Endothelial cell of umbilical vein (primary cell): Measurements from ENCODE around the gene HYOU1. TPM values are rescaled to one million over a fixed set of nuclear protein-coding genes. Genes with fewer than 3 reads are reported as not detected.

Source experiments
- BruUV-seq: library from RNA; stranded (reverse); fragments of 400-500 nt; replicated peaks from 2 replicates; lab custom pipeline; 2021; lab: Mats Ljungman, UMichigan
- CTCF ChIA-PET: fragments of 300-600, 350-600 bp; sonication (Branson Sonifier 250); formaldehyde crosslinking; loops from one replicate; lab custom pipeline; 2021; ENCODE audit warnings: antibody characterized with exemption, inconsistent platforms; lab: Charles Lee
- POLR2A ChIA-PET: fragments of 300-600, 350-600 bp; sonication (Branson Sonifier 250); formaldehyde crosslinking; loops from one replicate; lab custom pipeline; 2021; ENCODE audit warnings: antibody characterized with exemption, inconsistent platforms; lab: Charles Lee
- DNase-seq: peaks from one replicate; pipeline ENCODE4 v3.0.0-alpha.2; 2011; ENCODE audit warnings: low read depth, low spot score
- FAIRE-seq: peaks from 2 replicates; lab custom pipeline; 2011; peaks lifted over from hg19 to GRCh38; lab: Jason Lieb, UNC
- H2AFZ ChIP-seq: 2 replicates; pipeline ENCODE4 v1.6.0; 2012; ENCODE audit warnings: low read depth, low read length, control low read depth, inconsistent platforms
- H3K27ac ChIP-seq: 2 replicates; pipeline ENCODE4 v1.5.1; 2011; ENCODE audit warnings: low read depth, mild to moderate bottlenecking, control low read depth, low read length, moderate library complexity; ENCODE audit not compliant: insufficient read depth
- H3K27me3 ChIP-seq, 2 experiments: 2 replicates each; pipeline versions ENCODE4 v1.6.0 to v1.6.1; 2011; ENCODE audit warnings: low read length in 2 of 2, mixed read lengths in 1 of 2; ENCODE audit not compliant: control insufficient read depth in 2 of 2, insufficient read depth in 2 of 2
- H3K36me3 ChIP-seq, 2 experiments: 2 replicates in 1 of 2; 3 replicates in 1 of 2; pipeline ENCODE4 v1.5.1; 2011; ENCODE audit warnings: low read length in 2 of 2, mild to moderate bottlenecking in 1 of 2, moderate library complexity in 1 of 2; ENCODE audit not compliant: control insufficient read depth in 2 of 2, insufficient read depth in 2 of 2; ENCODE audit errors: extremely low read depth in 1 of 2
- H3K4me1 ChIP-seq: 3 replicates; pipeline ENCODE4 v1.5.1; 2011; ENCODE audit warnings: mild to moderate bottlenecking, low read length; ENCODE audit not compliant: control insufficient read depth, insufficient read depth; ENCODE audit errors: extremely low read depth
- H3K4me2 ChIP-seq: 2 replicates; pipeline ENCODE4 v1.6.1; 2011; ENCODE audit warnings: low read length, control low read depth, mixed read lengths; ENCODE audit not compliant: insufficient read depth
- H3K4me3 ChIP-seq, 3 experiments: fragments of 200-600 bp in 1 of 3; sonication (generic), shearing (Covaris generic) in 1 of 3; replicated peaks in 1 of 3; 2 replicates each; pipeline ENCODE4 v1.5.1; 2011 to 2016; ENCODE audit warnings: control low read depth in 3 of 3, low read length in 3 of 3, mild to moderate bottlenecking in 2 of 3, inconsistent platforms in 1 of 3, low read depth in 1 of 3, moderate library complexity in 1 of 3; ENCODE audit not compliant: insufficient read depth in 1 of 3
- H3K79me2 ChIP-seq: 2 replicates; pipeline ENCODE4 v1.6.0; 2012; ENCODE audit warnings: low read length, inconsistent platforms; ENCODE audit not compliant: control insufficient read depth, insufficient read depth
- H3K9ac ChIP-seq: replicated peaks from 2 replicates; pipeline ENCODE3; 2011; ENCODE audit warnings: low read length, control low read depth; ENCODE audit not compliant: insufficient read depth; ENCODE audit errors: extremely low read depth
- H3K9me1 ChIP-seq: replicated peaks from 3 replicates; pipeline ENCODE4 v1.6.0; 2011; ENCODE audit warnings: mild to moderate bottlenecking, low read length; ENCODE audit not compliant: control insufficient read depth, insufficient read depth; ENCODE audit errors: extremely low read depth
- H3K9me3 ChIP-seq: replicated peaks from 2 replicates; pipeline ENCODE4 v1.5.1; 2012; ENCODE audit warnings: low read length, inconsistent platforms; ENCODE audit not compliant: control insufficient read depth, insufficient read depth
- H4K20me1 ChIP-seq: replicated peaks from 2 replicates; pipeline ENCODE3; 2011; ENCODE audit warnings: mild to moderate bottlenecking, low read length; ENCODE audit not compliant: control insufficient read depth, insufficient read depth; ENCODE audit errors: extremely low read depth
- FOS ChIP-seq: IDR thresholded peaks from 2 replicates; pipeline ENCODE4 v1.6.1; 2011; ENCODE audit warnings: mild to moderate bottlenecking, low read length, moderate library complexity, borderline replicate concordance; ENCODE audit not compliant: insufficient read depth
- JUN ChIP-seq: IDR thresholded peaks from 2 replicates; pipeline ENCODE4 v1.6.1; 2011; ENCODE audit warnings: borderline replicate concordance, low read depth; ENCODE audit not compliant: insufficient read length, insufficient read depth
- dilution Hi-C: fragments of 300-500 bp; cut with MboI; formaldehyde crosslinking; loops from one replicate; pipeline ENCODE4 v1.15.0; 2019; ENCODE audit warnings: low sequenced_read_pairs; ENCODE audit not compliant: extremely low pct_ligation_motif_present
- intact Hi-C: fragments of 100-400 bp; cut with micrococcal nuclease; formaldehyde crosslinking; loops from one replicate; pipeline ENCODE4 v1.10.0; 2022
- polyA plus RNA-seq, 4 experiments: library from polyadenylated mRNA; depleted of rRNA in 3 of 4; stranded (reverse) in 3 of 4; unstranded in 1 of 4; fragments of >200 nt; gene quantifications; 2 replicates each; pipeline versions ENCODE4 v1.2.1 to v1.2.3, GENCODE V29; 2011 to 2012; ENCODE audit warnings: missing spikeins in 1 of 4
- total RNA-seq: library from RNA; stranded (reverse); gene quantifications from 2 replicates; pipeline ENCODE4 v1.2.3, GENCODE V29; 2021
- TF ChIP-seq, protein P1 (sequence below), 2 donors: IDR thresholded peaks; 1 replicate in 1 of 2; 2 replicates in 1 of 2; pipeline ENCODE4 v1.5.1; 2011; ENCODE audit warnings: low read length in 2 of 2, mild to moderate bottlenecking in 2 of 2, moderate library complexity in 2 of 2, control low read depth in 1 of 2, inconsistent platforms in 1 of 2, low read depth in 1 of 2; ENCODE audit not compliant: insufficient read depth in 1 of 2; ENCODE audit errors: extremely low read depth in 1 of 2

The HYOU1 gene
- total and polyA plus RNA-seq, 2 donors (not counting 3 experiments of a cell fraction or from before 2014, with no cell fraction given) = 302 to 318 TPM

- Histone ChIP-seq H3K4me2 (peak overlapping the region; percentile 52), H4K20me1 (peaks cover 2% of the 10 kb centered on the region), H3K36me3 (peaks cover 10 to 22% of the 10 kb centered on the region in 2 experiments), H3K9me1 (no peaks in the 10 kb centered on the region), H3K79me2 (peaks cover 34% of the 10 kb centered on the region), H3K27me3 (no peaks in the 10 kb centered on the region), H3K4me1 (peaks cover 22% of the 10 kb centered on the region), H3K9me3 (no peaks in the 10 kb centered on the region), H3K27ac (peak overlapping the region; percentile 59), H2AFZ (no peak overlapping the region), H3K9ac (peak overlapping the region; percentile 84), H3K4me3 (peak overlapping the region; percentile 70 to 95 (median 90))
- POLR2A ChIA-PET = interaction anchor here (0.6 to 2.7 kb wide), 12 partner anchors 10 to 243 kb away, joined by 3 to 23 read pairs (median 8); partner anchors contain the start of genes C2CD2L, HINFP, HMBS and MCAM
- CTCF ChIA-PET = interaction anchor here (0.8 to 2.6 kb wide), 15 partner anchors 9 to 244 kb away, joined by 3 to 19 read pairs (median 3); partner anchors contain the start of genes HINFP, HMBS and VPS11
- intact Hi-C loops (loop anchor here (1.0 to 2.0 kb wide), 9 partner anchors 9 to 244 kb away; partner anchors contain the start of genes C2CD2L, HYOU1, RNF26 and RPS25), dilution Hi-C loops (no loop called here)
- BruUV-seq = no TSS peak
- TF ChIP-seq, protein P1, sequence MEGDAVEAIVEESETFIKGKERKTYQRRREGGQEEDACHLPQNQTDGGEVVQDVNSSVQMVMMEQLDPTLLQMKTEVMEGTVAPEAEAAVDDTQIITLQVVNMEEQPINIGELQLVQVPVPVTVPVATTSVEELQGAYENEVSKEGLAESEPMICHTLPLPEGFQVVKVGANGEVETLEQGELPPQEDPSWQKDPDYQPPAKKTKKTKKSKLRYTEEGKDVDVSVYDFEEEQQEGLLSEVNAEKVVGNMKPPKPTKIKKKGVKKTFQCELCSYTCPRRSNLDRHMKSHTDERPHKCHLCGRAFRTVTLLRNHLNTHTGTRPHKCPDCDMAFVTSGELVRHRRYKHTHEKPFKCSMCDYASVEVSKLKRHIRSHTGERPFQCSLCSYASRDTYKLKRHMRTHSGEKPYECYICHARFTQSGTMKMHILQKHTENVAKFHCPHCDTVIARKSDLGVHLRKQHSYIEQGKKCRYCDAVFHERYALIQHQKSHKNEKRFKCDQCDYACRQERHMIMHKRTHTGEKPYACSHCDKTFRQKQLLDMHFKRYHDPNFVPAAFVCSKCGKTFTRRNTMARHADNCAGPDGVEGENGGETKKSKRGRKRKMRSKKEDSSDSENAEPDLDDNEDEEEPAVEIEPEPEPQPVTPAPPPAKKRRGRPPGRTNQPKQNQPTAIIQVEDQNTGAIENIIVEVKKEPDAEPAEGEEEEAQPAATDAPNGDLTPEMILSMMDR (IDR thresholded peaks at IDR 0.05; ENCODE audit: extremely low read depth in 1 of 2, insufficient read depth in 1 of 2, low read depth in 1 of 2, low read length in 2 of 2) = peak; percentile 59 to 89
- TF ChIP-seq FOS (no peak), JUN (no peak)
- peak; percentile 82 for DNase-seq
- FAIRE-seq = peak; percentile 52
Observed at GRCh38 chr11:119094816-119095065, 37.7 kb upstream of the HYOU1 start.
